ENCODE results near the gene PTBP1. TPM values are rescaled to one million over a fixed set of nuclear protein-coding genes. Genes with fewer than 3 reads are reported as not detected.
"Not testable (repeated sequence)": the region's sequence is repeated elsewhere in the genome, so short reads cannot be mapped to it uniquely, and the experiment has no call there.

Gene PTBP1
- total RNA-seq, 4 donors from 2014 or later: 139 to 167 (median 156) TPM

- H3K4me3 ChIP-seq: no peak overlapping the region
- H3K27ac ChIP-seq: no peak overlapping the region
- no peaks in the 10 kb centered on the region for H3K9me3 ChIP-seq
- H3K4me1 ChIP-seq: peaks cover 11 to 29% (median 16%) of the 10 kb centered on the region in 3 donors
- 31 to 38% methylated on average over 4 to 6 of the region's 11 CpGs for WGBS, 2 donors
- TF ChIP-seq POLR2A (IDR thresholded peaks at IDR 0.05) (no peak), CTCF (IDR thresholded peaks at IDR 0.05) (no peak)
- intact Hi-C loops (cut with DNase I): no loop called here
- no peaks in the 10 kb centered on the region for H3K36me3 ChIP-seq
- peaks cover 0 to 96% (median 9%) of the 10 kb centered on the region in 4 donors for H3K27me3 ChIP-seq
- no peak for DNase-seq
Observed at GRCh38 chr19:844546-844971, 47.3 kb downstream of the PTBP1 start.

- 36 to 48% methylated on average over 18 to 27 of the region's 37 CpGs for WGBS, 2 donors
- Histone ChIP-seq H3K36me3 (no peaks in the 10 kb centered on the region), H3K4me1 (peaks cover 16 to 39% (median 23%) of the 10 kb centered on the region in 3 donors), H3K27me3 (peaks cover 0 to 95% (median 9%) of the 10 kb centered on the region in 4 donors), H3K27ac (no peak overlapping the region), H3K4me3 (no peak overlapping the region), H3K9me3 (no peaks in the 10 kb centered on the region)
- intact Hi-C loops (cut with DNase I): no loop called here
- DNase-seq: no peak
- TF ChIP-seq POLR2A (IDR thresholded peaks at IDR 0.05): no peak
- no peak for TF ChIP-seq CTCF (IDR thresholded peaks at IDR 0.05)
Observed at GRCh38 chr19:845707-846521, 48.7 kb downstream of the PTBP1 start.

GRCh38 chr19:848386-848921, 51.2 kb downstream of the PTBP1 start:
- H3K27ac ChIP-seq: peak overlapping the region in 2 of 4 donors; percentile 23 to 30
- H3K27me3 ChIP-seq: peaks cover 0 to 98% (median 4%) of the 10 kb centered on the region in 4 donors

GRCh38 chr19:849195-849594, 51.9 kb downstream of the PTBP1 start:
- H3K4me3 ChIP-seq; H3K9me3 ChIP-seq; intact Hi-C loops (cut with DNase I); H3K27ac ChIP-seq; DNase-seq; H3K36me3 ChIP-seq: not testable (repeated sequence)
- peaks cover 15 to 47% (median 16%) of the 10 kb centered on the region in 3 donors for H3K4me1 ChIP-seq
- WGBS, 2 donors: 68 to 73% methylated on average over 7 to 8 of the region's 8 CpGs
- peaks cover 0 to 96% (median 1%) of the 10 kb centered on the region in 4 donors for H3K27me3 ChIP-seq

More at GRCh38 chr19:848386-848921, 51.2 kb downstream of the PTBP1 start:
- H3K4me3 ChIP-seq: no peak overlapping the region
- TF ChIP-seq POLR2A (IDR thresholded peaks at IDR 0.05): no peak
- no peak for TF ChIP-seq CTCF (IDR thresholded peaks at IDR 0.05)
- H3K9me3 ChIP-seq: no peaks in the 10 kb centered on the region
- intact Hi-C loops (cut with DNase I): no loop called here
- no peaks in the 10 kb centered on the region for H3K36me3 ChIP-seq
- 29 to 39% methylated on average over 6 to 7 of the region's 12 CpGs for WGBS, 2 donors
- H3K4me1 ChIP-seq: peaks cover 20 to 54% (median 22%) of the 10 kb centered on the region in 3 donors
- no peak for DNase-seq

- H3K4me1 ChIP-seq: peaks cover 15 to 40% (median 16%) of the 10 kb centered on the region in 3 donors
- H3K9me3 ChIP-seq: no peaks in the 10 kb centered on the region
- no peak for TF ChIP-seq CTCF (IDR thresholded peaks at IDR 0.05)
- no peak for TF ChIP-seq POLR2A (IDR thresholded peaks at IDR 0.05)
- WGBS, 2 donors: 22 to 33% methylated on average over 11 to 17 of the region's 28 CpGs
- no peak for DNase-seq
- intact Hi-C loops (cut with DNase I): loop anchor here (10.0 kb wide), 2 partner anchors 76 to 134 kb away; partner anchors contain the start of gene WDR18
- no peaks in the 10 kb centered on the region for H3K36me3 ChIP-seq
- H3K27me3 ChIP-seq: peaks cover 0 to 93% (median 1%) of the 10 kb centered on the region in 4 donors
- H3K4me3 ChIP-seq: peak overlapping the region in 1 of 4 donors; percentile 47
- peak overlapping the region; percentile 55 to 90 (median 78) for H3K27ac ChIP-seq
Observed at GRCh38 chr19:850221-850978, 53.1 kb downstream of the PTBP1 start.

Measured in esophagus squamous epithelium (tissue), 5 donors.